PFSK-1 (cell line): ENCODE measurements around the gene ARHGAP28.

ENCODE experiments used
- FOXP2 ChIP-seq: optimal IDR thresholded peaks from 2 replicates; pipeline ENCODE3; 2011; ENCODE audit warnings: borderline replicate concordance, control low read depth, inconsistent platforms; ENCODE audit not compliant: insufficient read depth; ENCODE audit errors: extremely low read length, extremely low read depth
- POLR2AphosphoS5 ChIP-seq: IDR thresholded peaks from 2 replicates; pipeline ENCODE4 v1.6.1; 2012; ENCODE audit warnings: low read depth, mild to moderate bottlenecking, control low read depth, low read length, moderate library complexity
- REST ChIP-seq, 2 experiments: IDR thresholded peaks; 2 replicates each; pipeline versions ENCODE4 v1.6.1 to v1.8.0; 2011 to 2012; ENCODE audit warnings: low read depth in 2 of 2, low read length in 2 of 2, control low read depth in 1 of 2, inconsistent platforms in 1 of 2, mild to moderate bottlenecking in 1 of 2, moderate library complexity in 1 of 2; ENCODE audit not compliant: insufficient read depth in 1 of 2
- SIN3A ChIP-seq: IDR thresholded peaks from 2 replicates; pipeline ENCODE4 v1.6.1; 2012; ENCODE audit warnings: mild to moderate bottlenecking, low read length, moderate library complexity, borderline replicate concordance; ENCODE audit not compliant: insufficient read depth
- TAF1 ChIP-seq: IDR thresholded peaks from 2 replicates; pipeline ENCODE4 v1.6.1; 2012; ENCODE audit warnings: low read length, control low read depth, borderline replicate concordance; ENCODE audit not compliant: insufficient read depth

Gene ARHGAP28

GRCh38 chr18:6798896-6799295 lies 69.4 kb downstream of the ARHGAP28 start:
- TF ChIP-seq SIN3A (no peak), TAF1 (no peak), FOXP2 (no peak), POLR2AphosphoS5 (no peak)

- no peak for TF ChIP-seq REST (IDR thresholded peaks at IDR 0.05; ENCODE audit: insufficient read depth in 1 of 2, low read depth in 2 of 2, low read length in 2 of 2)
These were observed 78.2 kb downstream of the ARHGAP28 start for GRCh38 chr18:6807515-6808257.

GRCh38 chr18:6810191-6810590 lies 80.7 kb downstream of the ARHGAP28 start:
- no peak for TF ChIP-seq FOXP2
- no peak for TF ChIP-seq REST (IDR thresholded peaks at IDR 0.05; ENCODE audit: insufficient read depth in 1 of 2, low read depth in 2 of 2, low read length in 2 of 2)
- TF ChIP-seq SIN3A, result no peak
- TF ChIP-seq POLR2AphosphoS5, result no peak
- no peak for TF ChIP-seq TAF1

GRCh38 chr18:6811816-6812215 lies 82.3 kb downstream of the ARHGAP28 start:
- TF ChIP-seq SIN3A (no peak), POLR2AphosphoS5 (no peak), FOXP2 (no peak), REST (IDR thresholded peaks at IDR 0.05; ENCODE audit: insufficient read depth in 1 of 2, low read depth in 2 of 2, low read length in 2 of 2) (no peak), TAF1 (no peak)

- TF ChIP-seq SIN3A (no peak), FOXP2 (no peak), REST (IDR thresholded peaks at IDR 0.05; ENCODE audit: insufficient read depth in 1 of 2, low read depth in 2 of 2, low read length in 2 of 2) (no peak)
These were observed 85.4 kb downstream of the ARHGAP28 start for GRCh38 chr18:6814882-6815425.
